CD14-positive monocyte (primary cell): ENCODE results near the gene MORN4. TPM values are rescaled to one million over a fixed set of nuclear protein-coding genes. Genes with fewer than 3 reads are reported as not detected.
A peak's percentile ranks its signal among the peaks of the same experiment; 100 is the strongest.

Experiments
- DNase-seq, 3 donors: peaks; one replicate each; pipeline ENCODE4 v3.0.0-alpha.2; 2011 to 2022
- H2AFZ ChIP-seq: 2 replicates; pipeline ENCODE4 v1.6.0; 2012; ENCODE audit warnings: mild to moderate bottlenecking, low read depth, low read length, inconsistent platforms; ENCODE audit not compliant: insufficient read depth, poor library complexity, severe bottlenecking
- H3K27ac ChIP-seq, 2 donors: 1 replicate in 1 of 2; 2 replicates in 1 of 2; pipeline ENCODE4 v1.5.1; 2012 to 2013; ENCODE audit warnings: low read length in 2 of 2, control low read depth in 1 of 2, inconsistent platforms in 1 of 2, low read depth in 1 of 2, mild to moderate bottlenecking in 1 of 2
- H3K27me3 ChIP-seq, 2 donors: one replicate each; pipeline versions ENCODE4 v1.6.0 to v1.6.1; 2011 to 2013; ENCODE audit warnings: low read length in 2 of 2; ENCODE audit not compliant: control insufficient read depth in 2 of 2, insufficient read depth in 2 of 2
- H3K36me3 ChIP-seq, 2 donors: replicated peaks in 1 of 2; 1 replicate in 1 of 2; 2 replicates in 1 of 2; pipeline versions ENCODE4 v1.5.1 to v1.6.1; 2012 to 2013; ENCODE audit warnings: low read length in 2 of 2, control low read depth in 1 of 2, inconsistent platforms in 1 of 2, mild to moderate bottlenecking in 1 of 2; ENCODE audit not compliant: insufficient read depth in 2 of 2, control insufficient read depth in 1 of 2
- H3K4me1 ChIP-seq, 2 donors: 1 replicate in 1 of 2; 2 replicates in 1 of 2; pipeline versions ENCODE4 v1.5.1 to v1.6.1; 2012 to 2013; ENCODE audit warnings: low read length in 2 of 2, control low read depth in 1 of 2, inconsistent platforms in 1 of 2, mild to moderate bottlenecking in 1 of 2, moderate library complexity in 1 of 2; ENCODE audit not compliant: insufficient read depth in 2 of 2, control insufficient read depth in 1 of 2
- H3K4me2 ChIP-seq: replicated peaks from 2 replicates; pipeline ENCODE3; 2012; ENCODE audit warnings: low read length, moderate library complexity, mild to moderate bottlenecking; ENCODE audit not compliant: poor library complexity, severe bottlenecking; ENCODE audit errors: extremely low read depth
- H3K4me3 ChIP-seq, 3 experiments: fragments of 200-600 bp in 1 of 3; sonication (generic) in 1 of 3; replicated peaks in 1 of 3; 1 replicate in 2 of 3; 2 replicates in 1 of 3; pipeline ENCODE4 v1.5.1; 2011 to 2013; ENCODE audit warnings: low read length in 3 of 3, mild to moderate bottlenecking in 3 of 3, control low read depth in 2 of 3, low read depth in 2 of 3, inconsistent platforms in 1 of 3, moderate library complexity in 1 of 3
- H3K79me2 ChIP-seq: 2 replicates; pipeline ENCODE4 v1.6.0; 2012; ENCODE audit warnings: mild to moderate bottlenecking, control low read depth, inconsistent platforms, low read length, moderate library complexity; ENCODE audit not compliant: insufficient read depth
- H3K9ac ChIP-seq: 2 replicates; pipeline ENCODE4 v1.6.0; 2017; ENCODE audit warnings: low read length, mild to moderate bottlenecking; ENCODE audit not compliant: insufficient read depth, poor library complexity, severe bottlenecking
- H3K9me3 ChIP-seq, 2 donors: replicated peaks in 1 of 2; 1 replicate in 1 of 2; 2 replicates in 1 of 2; pipeline versions ENCODE4 v1.5.1 to v1.6.1; 2012 to 2013; ENCODE audit warnings: low read length in 2 of 2, control low read depth in 1 of 2; ENCODE audit not compliant: control insufficient read depth in 1 of 2, insufficient read depth in 1 of 2
- H4K20me1 ChIP-seq: 2 replicates; pipeline ENCODE4 v1.6.0; 2012; ENCODE audit warnings: mild to moderate bottlenecking, low read length, control low read depth, moderate library complexity; ENCODE audit not compliant: insufficient read depth
- H3K27ac Mint-ChIP-seq, 7 donors: one replicate each; pipeline ENCODE4 v1.8.0; 2020; ENCODE audit warnings: mild to moderate bottlenecking in 7 of 7, mixed read lengths in 7 of 7, moderate library complexity in 6 of 7, inconsistent platforms in 2 of 7
- H3K27me3 Mint-ChIP-seq, 3 donors: one replicate each; pipeline ENCODE4 v1.8.0; 2021 to 2022; ENCODE audit warnings: low read depth in 3 of 3, mild to moderate bottlenecking in 3 of 3, mixed read lengths in 3 of 3, moderate library complexity in 3 of 3, inconsistent platforms in 1 of 3
- H3K36me3 Mint-ChIP-seq, 2 donors: one replicate each; pipeline ENCODE4 v1.8.0; 2020; ENCODE audit warnings: mixed read lengths in 2 of 2, inconsistent platforms in 1 of 2, mild to moderate bottlenecking in 1 of 2
- H3K4me1 Mint-ChIP-seq: one replicate; pipeline ENCODE4 v1.8.0; 2020; ENCODE audit warnings: mild to moderate bottlenecking, mixed read lengths
- H3K4me3 Mint-ChIP-seq, 2 donors: one replicate each; pipeline ENCODE4 v1.8.0; 2020; ENCODE audit warnings: mild to moderate bottlenecking in 2 of 2, mixed read lengths in 2 of 2, moderate library complexity in 1 of 2
- H3K9me3 Mint-ChIP-seq, 7 donors: one replicate each; pipeline ENCODE4 v1.8.0; 2020 to 2022; ENCODE audit warnings: mixed read lengths in 7 of 7, mild to moderate bottlenecking in 6 of 7, moderate library complexity in 6 of 7, inconsistent platforms in 2 of 7
- WGBS: methylation state at CpG from one replicate; pipeline ENCODE4 v1.1.5; 2013; ENCODE audit warnings: missing lambda C conversion rate; ENCODE audit not compliant: insufficient coverage; 5-methylcytosine and 5-hydroxymethylcytosine counted together
- intact Hi-C, 2 donors: fragments of 100-400 bp; cut with micrococcal nuclease; formaldehyde crosslinking; loops; one replicate each; pipeline versions ENCODE4 v1.15.0 to v1.15.1; 2023
- polyA plus RNA-seq, 3 donors: library from polyadenylated mRNA; depleted of rRNA in 1 of 3; unstranded in 2 of 3; stranded (reverse) in 1 of 3; fragments of 300-500 nt in 2 of 3; fragments of >200 nt in 1 of 3; fragmentation: Illumina TruSeq in 2 of 3; gene quantifications; 1 replicate in 2 of 3; 2 replicates in 1 of 3; pipeline ENCODE4 v1.2.3, GENCODE V29; 2012 to 2021
- TF ChIP-seq, protein P1 (sequence below): fragments of 200-600 bp; IDR thresholded peaks from one replicate; pipeline ENCODE4 v1.8.0; 2022; ENCODE audit warnings: antibody characterized with exemption, mild to moderate bottlenecking

Gene MORN4
- polyA plus RNA-seq, 3 donors, result not detected

DNA sequence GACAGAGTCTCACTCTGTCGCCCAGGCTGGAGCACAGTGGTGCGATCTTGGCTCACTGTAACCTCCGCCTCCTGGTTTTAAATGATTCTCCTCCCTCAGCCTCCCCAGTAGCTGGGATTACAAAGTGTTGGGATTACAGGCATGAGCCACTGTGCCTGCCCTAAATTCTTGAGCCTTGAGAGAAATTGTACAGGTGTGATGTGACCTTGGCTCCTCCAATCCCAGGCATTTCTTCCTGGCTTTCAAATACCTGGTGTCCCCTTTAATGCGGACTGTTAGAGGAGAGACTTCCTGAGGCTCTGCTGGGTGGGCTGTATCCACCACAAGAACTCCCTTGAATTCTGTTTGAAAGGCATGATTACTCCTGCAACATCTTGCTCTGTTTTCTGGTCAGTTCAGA, 15.0 kb downstream of the MORN4 start:
- no peak overlapping the region for H3K27ac Mint-ChIP-seq
- no CpG with 5 or more reads among the region's 4 CpGs for WGBS
- no peak overlapping the region for H3K4me3 Mint-ChIP-seq

DNA sequence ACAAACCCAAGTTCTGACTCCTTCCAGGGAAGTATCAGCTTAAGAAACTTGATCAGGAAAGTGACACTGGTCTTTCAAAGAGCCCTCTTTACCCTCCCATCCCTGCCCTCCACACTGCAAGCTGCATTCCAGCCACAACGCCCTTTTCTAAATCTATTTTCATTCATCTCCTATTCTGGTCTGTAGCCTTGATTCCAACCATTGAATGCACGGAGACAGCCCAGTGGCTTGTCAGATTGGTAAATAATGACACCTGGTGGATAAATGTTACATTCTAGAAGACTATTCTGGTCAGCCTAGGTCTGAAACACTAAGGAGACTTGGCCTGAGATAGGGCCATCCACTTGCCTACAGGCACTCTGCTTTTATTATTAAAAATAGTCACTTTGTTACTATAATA, 20.9 kb downstream of the MORN4 start:
- WGBS, result 44% methylated on average over 1 of the region's 2 CpGs
- Mint-ChIP-seq H3K4me1 (no peaks in the 10 kb centered on the region), H3K36me3 (no peaks in the 10 kb centered on the region), H3K9me3 (no peaks in the 10 kb centered on the region), H3K27ac (no peak overlapping the region), H3K4me3 (no peak overlapping the region), H3K27me3 (peaks cover 0 to 2% (median 2%) of the 10 kb centered on the region in 3 donors)
- Histone ChIP-seq H3K36me3 (no peaks in the 10 kb centered on the region), H2AFZ (no peak overlapping the region), H4K20me1 (no peaks in the 10 kb centered on the region), H3K79me2 (no peaks in the 10 kb centered on the region), H3K9me3 (no peaks in the 10 kb centered on the region), H3K9ac (no peak overlapping the region), H3K4me2 (no peak overlapping the region), H3K27me3 (no peaks in the 10 kb centered on the region), H3K4me3 (no peak overlapping the region), H3K4me1 (no peaks in the 10 kb centered on the region), H3K27ac (no peak overlapping the region)
- intact Hi-C loops, result no loop called here
- TF ChIP-seq, protein P1, sequence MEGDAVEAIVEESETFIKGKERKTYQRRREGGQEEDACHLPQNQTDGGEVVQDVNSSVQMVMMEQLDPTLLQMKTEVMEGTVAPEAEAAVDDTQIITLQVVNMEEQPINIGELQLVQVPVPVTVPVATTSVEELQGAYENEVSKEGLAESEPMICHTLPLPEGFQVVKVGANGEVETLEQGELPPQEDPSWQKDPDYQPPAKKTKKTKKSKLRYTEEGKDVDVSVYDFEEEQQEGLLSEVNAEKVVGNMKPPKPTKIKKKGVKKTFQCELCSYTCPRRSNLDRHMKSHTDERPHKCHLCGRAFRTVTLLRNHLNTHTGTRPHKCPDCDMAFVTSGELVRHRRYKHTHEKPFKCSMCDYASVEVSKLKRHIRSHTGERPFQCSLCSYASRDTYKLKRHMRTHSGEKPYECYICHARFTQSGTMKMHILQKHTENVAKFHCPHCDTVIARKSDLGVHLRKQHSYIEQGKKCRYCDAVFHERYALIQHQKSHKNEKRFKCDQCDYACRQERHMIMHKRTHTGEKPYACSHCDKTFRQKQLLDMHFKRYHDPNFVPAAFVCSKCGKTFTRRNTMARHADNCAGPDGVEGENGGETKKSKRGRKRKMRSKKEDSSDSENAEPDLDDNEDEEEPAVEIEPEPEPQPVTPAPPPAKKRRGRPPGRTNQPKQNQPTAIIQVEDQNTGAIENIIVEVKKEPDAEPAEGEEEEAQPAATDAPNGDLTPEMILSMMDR, result peak; percentile 11
- DNase-seq, result no peak

More for the DNA sequence above, 15.0 kb downstream of the MORN4 start:
- Histone ChIP-seq H3K27me3 (no peaks in the 10 kb centered on the region), H3K79me2 (no peaks in the 10 kb centered on the region), H3K9me3 (no peaks in the 10 kb centered on the region), H3K36me3 (no peaks in the 10 kb centered on the region), H4K20me1 (no peaks in the 10 kb centered on the region), H3K4me3 (no peak overlapping the region), H3K27ac (no peak overlapping the region), H2AFZ (no peak overlapping the region), H3K4me2 (no peak overlapping the region), H3K9ac (no peak overlapping the region), H3K4me1 (no peaks in the 10 kb centered on the region)
- DNase-seq, result no peak
- TF ChIP-seq, protein P1, result no peak
- peaks cover 0 to 3% (median 2%) of the 10 kb centered on the region in 3 donors for H3K27me3 Mint-ChIP-seq
- H3K9me3 Mint-ChIP-seq, result peaks cover 0 to 1% (median 0%) of the 10 kb centered on the region in 7 donors
- no peaks in the 10 kb centered on the region for H3K4me1 Mint-ChIP-seq
- H3K36me3 Mint-ChIP-seq, result no peaks in the 10 kb centered on the region
- intact Hi-C loops, result no loop called here
